ENCODE measurements around the gene GPM6B.

GRCh38 chrX:13774696-13775095, 42.2 kb downstream of the GPM6B start:
- no peak for TF ChIP-seq CTCF (conservative IDR thresholded peaks at IDR 0.05; ENCODE audit: low read depth, low read length)
- TF ChIP-seq EZH2 (IDR thresholded peaks at IDR 0.05; ENCODE audit: low read length, unreplicated experiment): no peak
- TF ChIP-seq EZH2phosphoT487 (IDR thresholded peaks at IDR 0.05; ENCODE audit: borderline replicate concordance, low read length): no peak
